NCI-H2196 treated with DMSO at 0.1 percent for 48 hours (cell line): ENCODE data around the gene RIIAD1.
A peak's percentile ranks its signal among the peaks of the same experiment; 100 is the strongest.

Experiments used
- DNase-seq: peaks from one replicate; lab custom pipeline; 2025; ENCODE audit not compliant: unreplicated experiment; lab: John Stamatoyannopoulos, UW

The RIIAD1 gene

GRCh38 chr1:151710187-151710840 is 11.0 kb upstream of the RIIAD1 start:
- DNase-seq, result no peak

- no peak for DNase-seq
Measured at GRCh38 chr1:151711044-151711800, 10.1 kb upstream of the RIIAD1 start.

GRCh38 chr1:151711951-151712350 is 9.4 kb upstream of the RIIAD1 start:
- DNase-seq, result no peak

- no peak for DNase-seq
Measured at GRCh38 chr1:151713044-151713443, 8.3 kb upstream of the RIIAD1 start.

GRCh38 chr1:151713874-151714273 is 7.4 kb upstream of the RIIAD1 start:
- DNase-seq, result no peak

GRCh38 chr1:151714820-151715725 is 6.2 kb upstream of the RIIAD1 start:
- DNase-seq, result no peak

GRCh38 chr1:151715726-151716404 is 5.5 kb upstream of the RIIAD1 start:
- DNase-seq, result no peak

GRCh38 chr1:151716405-151716762 is 4.9 kb upstream of the RIIAD1 start:
- DNase-seq, result no peak

- DNase-seq, result peak; percentile 95
Measured at GRCh38 chr1:151716771-151717631, 4.3 kb upstream of the RIIAD1 start, which contains the start of gene CELF3. Gene CELF3 (minus strand): TSS chr1:151716803. CDS start chr1:151716020, 783 bp downstream.

- DNase-seq, result no peak
Measured at GRCh38 chr1:151718011-151718431, 3.3 kb upstream of the RIIAD1 start.

GRCh38 chr1:151718666-151719065 is 2.7 kb upstream of the RIIAD1 start:
- no peak for DNase-seq

GRCh38 chr1:151720125-151720524 is 1.2 kb upstream of the RIIAD1 start:
- no peak for DNase-seq

- no peak for DNase-seq
Measured at GRCh38 chr1:151720554-151720953, 768 bp upstream of the RIIAD1 start.

GRCh38 chr1:151721788-151722510 is 627 bp downstream of the RIIAD1 start:
- DNase-seq, result no peak

- no peak for DNase-seq
Measured at GRCh38 chr1:151723726-151724370, 2.5 kb downstream of the RIIAD1 start.

GRCh38 chr1:151728151-151729054 is 7.1 kb downstream of the RIIAD1 start:
- no peak for DNase-seq

- DNase-seq, result no peak
Measured at GRCh38 chr1:151729157-151729965, 8.0 kb downstream of the RIIAD1 start.
